ENCODE data around the gene SLC11A2.
"Not testable (repeated sequence)": the region's sequence is repeated elsewhere in the genome, so short reads cannot be mapped to it uniquely, and the experiment has no call there.

Gene SLC11A2

GRCh38 chr12:50934371-50934851 lies 91.8 kb downstream of the SLC11A2 start:
- no peak overlapping the region for H3K4me3 ChIP-seq (ENCODE audit: low read depth, low read length)
- DNase-seq (ENCODE audit: low read depth), result no peak
- in situ Hi-C loops (cut with HindIII; ENCODE audit: low sequenced_read_pairs), result loop anchor here (5.0 kb wide), 1 partner anchor 38 kb away; no protein-coding TSS in a partner anchor
- no peak for TF ChIP-seq CTCF (IDR thresholded peaks at IDR 0.05; ENCODE audit: low read depth, low read length, missing control alignments)

GRCh38 chr12:50933459-50934124 lies 92.6 kb downstream of the SLC11A2 start:
- TF ChIP-seq CTCF (IDR thresholded peaks at IDR 0.05; ENCODE audit: low read depth, low read length, missing control alignments), result no peak
- no peak overlapping the region for H3K4me3 ChIP-seq (ENCODE audit: low read depth, low read length)
- in situ Hi-C loops (cut with HindIII; ENCODE audit: low sequenced_read_pairs), result loop anchor here (5.0 kb wide), 1 partner anchor 39 kb away; no protein-coding TSS in a partner anchor
- DNase-seq (ENCODE audit: low read depth), result no peak

GRCh38 chr12:50932787-50933280 lies 93.3 kb downstream of the SLC11A2 start:
- H3K4me3 ChIP-seq (ENCODE audit: low read depth, low read length), result no peak overlapping the region
- no peak for TF ChIP-seq CTCF (IDR thresholded peaks at IDR 0.05; ENCODE audit: low read depth, low read length, missing control alignments)
- DNase-seq (ENCODE audit: low read depth), result no peak
- in situ Hi-C loops (cut with HindIII; ENCODE audit: low sequenced_read_pairs), result loop anchor here (5.0 kb wide), 1 partner anchor 39 kb away; no protein-coding TSS in a partner anchor

GRCh38 chr12:50930477-50930876 lies 95.7 kb downstream of the SLC11A2 start:
- not testable (repeated sequence) for DNase-seq (ENCODE audit: low read depth); H3K4me3 ChIP-seq (ENCODE audit: low read depth, low read length)
- in situ Hi-C loops (cut with HindIII; ENCODE audit: low sequenced_read_pairs), result loop anchor here (5.0 kb wide), 1 partner anchor 42 kb away; no protein-coding TSS in a partner anchor

GRCh38 chr12:50929831-50930230 lies 96.4 kb downstream of the SLC11A2 start:
- TF ChIP-seq CTCF (IDR thresholded peaks at IDR 0.05; ENCODE audit: low read depth, low read length, missing control alignments), result no peak
- H3K4me3 ChIP-seq (ENCODE audit: low read depth, low read length), result no peak overlapping the region
- DNase-seq (ENCODE audit: low read depth), result no peak
- in situ Hi-C loops (cut with HindIII; ENCODE audit: low sequenced_read_pairs), result loop anchor here (5.0 kb wide), 1 partner anchor 42 kb away; no protein-coding TSS in a partner anchor

Measured in astrocyte of the cerebellum (primary cell).